Measurements from ENCODE around the gene SDF2L1.
"Not testable (repeated sequence)": the region's sequence is repeated elsewhere in the genome, so short reads cannot be mapped to it uniquely, and the experiment has no call there.

SDF2L1 gene

GRCh38 chr22:21606775-21607174 is 35.3 kb upstream of the SDF2L1 start:
- TF ChIP-seq, protein P1, sequence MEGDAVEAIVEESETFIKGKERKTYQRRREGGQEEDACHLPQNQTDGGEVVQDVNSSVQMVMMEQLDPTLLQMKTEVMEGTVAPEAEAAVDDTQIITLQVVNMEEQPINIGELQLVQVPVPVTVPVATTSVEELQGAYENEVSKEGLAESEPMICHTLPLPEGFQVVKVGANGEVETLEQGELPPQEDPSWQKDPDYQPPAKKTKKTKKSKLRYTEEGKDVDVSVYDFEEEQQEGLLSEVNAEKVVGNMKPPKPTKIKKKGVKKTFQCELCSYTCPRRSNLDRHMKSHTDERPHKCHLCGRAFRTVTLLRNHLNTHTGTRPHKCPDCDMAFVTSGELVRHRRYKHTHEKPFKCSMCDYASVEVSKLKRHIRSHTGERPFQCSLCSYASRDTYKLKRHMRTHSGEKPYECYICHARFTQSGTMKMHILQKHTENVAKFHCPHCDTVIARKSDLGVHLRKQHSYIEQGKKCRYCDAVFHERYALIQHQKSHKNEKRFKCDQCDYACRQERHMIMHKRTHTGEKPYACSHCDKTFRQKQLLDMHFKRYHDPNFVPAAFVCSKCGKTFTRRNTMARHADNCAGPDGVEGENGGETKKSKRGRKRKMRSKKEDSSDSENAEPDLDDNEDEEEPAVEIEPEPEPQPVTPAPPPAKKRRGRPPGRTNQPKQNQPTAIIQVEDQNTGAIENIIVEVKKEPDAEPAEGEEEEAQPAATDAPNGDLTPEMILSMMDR (IDR thresholded peaks at IDR 0.05; ENCODE audit: low read depth, low read length, missing control alignments) = no peak

GRCh38 chr22:21609556-21610157 is 32.4 kb upstream of the SDF2L1 start:
- peaks cover 44% of the 10 kb centered on the region for H3K36me3 ChIP-seq (replicated peaks)
- H3K27me3 ChIP-seq (replicated peaks); H3K27ac ChIP-seq; in situ Hi-C loops (cut with HindIII; ENCODE audit: low pct_ligation_motif_present, low sequenced_read_pairs); H3K4me3 ChIP-seq (ENCODE audit: low read depth, low read length); DNase-seq: not testable (repeated sequence)

More at GRCh38 chr22:21606775-21607174, 35.3 kb upstream of the SDF2L1 start:
- H3K27me3 ChIP-seq (replicated peaks) = peaks cover 2% of the 10 kb centered on the region
- no peak for DNase-seq
- in situ Hi-C loops (cut with HindIII; ENCODE audit: low pct_ligation_motif_present, low sequenced_read_pairs) = no loop called here
- H3K36me3 ChIP-seq (replicated peaks) = peaks cover 39% of the 10 kb centered on the region
- H3K27ac ChIP-seq = peak overlapping the region; percentile 11
- no peak overlapping the region for H3K4me3 ChIP-seq (ENCODE audit: low read depth, low read length)

DNA sequence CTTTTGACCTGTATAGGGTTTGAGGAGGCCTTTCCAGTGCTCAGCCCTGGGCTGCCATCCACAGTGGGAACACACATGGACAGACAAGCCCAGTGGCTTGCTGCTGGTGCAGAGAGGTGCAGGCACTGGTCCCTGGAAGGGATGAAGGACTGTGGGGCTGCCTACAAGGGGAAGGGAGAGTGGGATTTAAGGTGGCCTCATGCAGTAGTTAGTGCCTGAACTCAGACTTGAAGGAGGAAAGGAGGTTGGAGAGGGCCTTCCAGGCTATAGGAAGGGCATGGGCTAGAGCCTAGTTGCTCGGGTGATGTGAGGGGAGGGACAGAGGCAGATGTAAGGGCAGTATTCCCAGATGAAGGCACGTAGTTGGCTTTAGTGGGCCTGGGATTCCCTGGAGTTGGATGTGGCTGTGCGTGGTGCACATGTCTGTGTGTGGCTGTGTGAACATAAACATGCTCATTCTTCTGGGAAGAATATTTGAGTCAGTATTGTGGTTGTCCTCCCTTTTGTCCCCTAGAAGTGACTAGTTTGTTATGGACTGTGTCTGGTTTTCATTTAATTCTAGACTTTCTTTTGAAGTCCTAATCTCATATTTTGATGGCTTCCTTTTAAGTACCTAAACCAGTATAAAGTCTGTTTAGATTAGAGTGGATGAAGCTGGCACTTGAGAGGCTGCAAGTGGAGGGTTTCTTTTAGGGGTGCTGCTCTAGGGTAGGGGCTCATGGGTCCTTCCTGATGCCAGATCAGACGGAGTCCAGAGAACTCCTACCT is 30.7 kb upstream of the SDF2L1 start:
- in situ Hi-C loops (cut with HindIII; ENCODE audit: low pct_ligation_motif_present, low sequenced_read_pairs) = no loop called here
- TF ChIP-seq, protein P1 (IDR thresholded peaks at IDR 0.05; ENCODE audit: low read depth, low read length, missing control alignments) = no peak
- Histone ChIP-seq H3K4me3 (ENCODE audit: low read depth, low read length) (no peak overlapping the region), H3K36me3 (replicated peaks) (peaks cover 46% of the 10 kb centered on the region), H3K27me3 (replicated peaks) (peaks cover 2% of the 10 kb centered on the region), H3K27ac (no peak overlapping the region)
- no peak for DNase-seq

GRCh38 chr22:21612858-21613257 is 29.2 kb upstream of the SDF2L1 start:
- in situ Hi-C loops (cut with HindIII; ENCODE audit: low pct_ligation_motif_present, low sequenced_read_pairs) = no loop called here
- peaks cover 2% of the 10 kb centered on the region for H3K27me3 ChIP-seq (replicated peaks)
- no peak overlapping the region for H3K27ac ChIP-seq
- H3K36me3 ChIP-seq (replicated peaks) = peaks cover 41% of the 10 kb centered on the region
- no peak overlapping the region for H3K4me3 ChIP-seq (ENCODE audit: low read depth, low read length)
- no peak for DNase-seq
- TF ChIP-seq, protein P1 (IDR thresholded peaks at IDR 0.05; ENCODE audit: low read depth, low read length, missing control alignments) = no peak

DNA sequence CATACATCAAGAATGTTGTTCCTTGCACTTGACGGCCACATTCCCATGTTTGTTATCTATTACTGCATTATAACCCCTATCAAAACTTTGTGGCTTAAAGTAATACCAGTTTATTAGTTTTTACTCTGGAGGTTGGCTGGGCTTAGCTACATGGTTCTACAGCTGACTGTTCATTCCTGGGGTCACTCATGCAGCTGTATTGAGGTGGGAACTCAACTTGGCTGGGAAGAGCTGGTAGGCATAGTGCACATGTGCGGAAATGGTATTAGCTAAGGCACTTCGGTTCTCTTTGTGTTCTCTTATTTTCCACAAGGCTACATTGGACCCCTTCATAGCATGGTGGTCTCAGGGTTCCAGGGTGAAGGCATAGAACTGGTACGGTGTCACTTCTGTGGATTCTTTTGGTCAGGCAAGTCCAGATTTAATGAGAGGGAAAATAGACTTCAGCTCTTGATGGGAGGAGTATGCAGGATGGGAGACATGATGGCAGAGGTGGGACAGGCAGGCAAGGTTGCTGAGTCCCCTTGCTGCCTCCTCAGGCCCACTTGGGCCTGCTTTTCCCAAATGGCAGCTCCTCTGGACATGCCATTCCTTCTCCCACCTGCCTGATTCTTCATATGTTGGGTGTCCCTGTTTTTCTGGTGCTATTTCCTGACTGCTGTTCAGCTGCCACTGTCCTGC is 28.4 kb upstream of the SDF2L1 start:
- TF ChIP-seq, protein P1 (IDR thresholded peaks at IDR 0.05; ENCODE audit: low read depth, low read length, missing control alignments) = no peak
- in situ Hi-C loops (cut with HindIII; ENCODE audit: low pct_ligation_motif_present, low sequenced_read_pairs) = no loop called here
- Histone ChIP-seq H3K27me3 (replicated peaks) (no peaks in the 10 kb centered on the region), H3K27ac (peak overlapping the region; percentile 6), H3K4me3 (ENCODE audit: low read depth, low read length) (no peak overlapping the region), H3K36me3 (replicated peaks) (peaks cover 36% of the 10 kb centered on the region)
- no peak for DNase-seq

DNA sequence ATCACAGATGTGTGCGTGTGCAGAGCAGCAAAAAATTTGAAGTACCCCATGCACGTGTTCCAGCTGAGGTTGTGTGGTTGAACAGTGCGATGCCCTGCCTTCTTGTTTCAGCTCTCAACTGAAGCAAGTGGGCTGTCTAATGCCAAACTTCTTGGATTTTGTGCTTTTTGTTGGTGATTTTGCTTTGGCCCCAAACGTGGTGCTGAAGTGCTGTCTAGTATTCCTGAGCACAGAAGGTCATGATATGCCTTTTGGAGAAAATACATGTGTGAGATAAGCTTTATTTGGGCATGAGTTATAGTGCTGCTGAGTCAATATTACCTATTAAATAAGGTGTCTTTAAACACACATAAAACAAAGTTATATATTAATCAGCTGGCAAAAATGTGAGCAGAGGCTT is 26.4 kb upstream of the SDF2L1 start:
- no peak for DNase-seq
- no peak overlapping the region for H3K4me3 ChIP-seq (ENCODE audit: low read depth, low read length)
- H3K27me3 ChIP-seq (replicated peaks) = no peaks in the 10 kb centered on the region
- TF ChIP-seq, protein P1 (IDR thresholded peaks at IDR 0.05; ENCODE audit: low read depth, low read length, missing control alignments) = no peak
- no peak overlapping the region for H3K27ac ChIP-seq
- H3K36me3 ChIP-seq (replicated peaks) = peaks cover 42% of the 10 kb centered on the region
- in situ Hi-C loops (cut with HindIII; ENCODE audit: low pct_ligation_motif_present, low sequenced_read_pairs) = no loop called here

DNA sequence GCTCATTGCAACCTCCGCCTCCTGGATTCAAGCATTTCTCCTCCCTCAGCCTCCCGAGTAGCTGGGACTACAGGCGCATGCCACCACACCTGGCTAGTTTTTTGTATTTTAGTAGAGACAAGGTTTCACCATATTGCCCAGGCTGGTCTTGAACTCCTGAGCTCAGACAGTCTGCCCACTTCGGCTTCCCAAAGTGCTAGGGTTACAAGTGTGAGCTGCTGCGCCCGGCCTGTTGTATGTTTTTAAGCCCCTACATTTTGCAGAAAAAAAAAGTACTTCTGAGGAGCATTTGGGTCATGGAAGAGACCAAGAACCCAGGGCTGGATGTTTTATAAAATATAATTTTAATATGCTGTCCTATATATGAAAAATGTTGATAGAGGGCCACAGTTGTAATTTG is 24.8 kb upstream of the SDF2L1 start:
- DNase-seq; H3K4me3 ChIP-seq (ENCODE audit: low read depth, low read length); in situ Hi-C loops (cut with HindIII; ENCODE audit: low pct_ligation_motif_present, low sequenced_read_pairs); H3K27ac ChIP-seq; H3K27me3 ChIP-seq (replicated peaks): not testable (repeated sequence)
- H3K36me3 ChIP-seq (replicated peaks) = peaks cover 41% of the 10 kb centered on the region

Data from brain microvascular endothelial cell (primary cell).